ENCODE measurements around the gene FLVCR2.

GRCh38 chr14:75579882-75580281, 1.5 kb downstream of the FLVCR2 start:
- no peak for TF ChIP-seq CTCF (conservative IDR thresholded peaks at IDR 0.05 in 1 of 2, IDR thresholded peaks at IDR 0.05 in 1 of 2; ENCODE audit: extremely low read depth in 1 of 2, insufficient read depth in 1 of 2, low read depth in 1 of 2, low read length in 2 of 2)
- no peak for TF ChIP-seq EZH2 (IDR thresholded peaks at IDR 0.05; ENCODE audit: borderline replicate concordance, low read length)

Data from mammary epithelial cell (primary cell).